ENCODE measurements around the gene SRPRB.

- TF ChIP-seq, protein P1, sequence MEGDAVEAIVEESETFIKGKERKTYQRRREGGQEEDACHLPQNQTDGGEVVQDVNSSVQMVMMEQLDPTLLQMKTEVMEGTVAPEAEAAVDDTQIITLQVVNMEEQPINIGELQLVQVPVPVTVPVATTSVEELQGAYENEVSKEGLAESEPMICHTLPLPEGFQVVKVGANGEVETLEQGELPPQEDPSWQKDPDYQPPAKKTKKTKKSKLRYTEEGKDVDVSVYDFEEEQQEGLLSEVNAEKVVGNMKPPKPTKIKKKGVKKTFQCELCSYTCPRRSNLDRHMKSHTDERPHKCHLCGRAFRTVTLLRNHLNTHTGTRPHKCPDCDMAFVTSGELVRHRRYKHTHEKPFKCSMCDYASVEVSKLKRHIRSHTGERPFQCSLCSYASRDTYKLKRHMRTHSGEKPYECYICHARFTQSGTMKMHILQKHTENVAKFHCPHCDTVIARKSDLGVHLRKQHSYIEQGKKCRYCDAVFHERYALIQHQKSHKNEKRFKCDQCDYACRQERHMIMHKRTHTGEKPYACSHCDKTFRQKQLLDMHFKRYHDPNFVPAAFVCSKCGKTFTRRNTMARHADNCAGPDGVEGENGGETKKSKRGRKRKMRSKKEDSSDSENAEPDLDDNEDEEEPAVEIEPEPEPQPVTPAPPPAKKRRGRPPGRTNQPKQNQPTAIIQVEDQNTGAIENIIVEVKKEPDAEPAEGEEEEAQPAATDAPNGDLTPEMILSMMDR (IDR thresholded peaks at IDR 0.05) = no peak
- no peak for TF ChIP-seq POLR2A (IDR thresholded peaks at IDR 0.05; ENCODE audit: low read length)
- TF ChIP-seq NPAS2 (CRISPR knock-in tag; IDR thresholded peaks at IDR 0.05; ENCODE audit: borderline replicate concordance) = no peak
- TF ChIP-seq CHD2 (IDR thresholded peaks at IDR 0.05; ENCODE audit: low read length, partially characterized antibody) = no peak
- TF ChIP-seq ZC3H11A (IDR thresholded peaks at IDR 0.05) = no peak
- TF ChIP-seq, protein P2, sequence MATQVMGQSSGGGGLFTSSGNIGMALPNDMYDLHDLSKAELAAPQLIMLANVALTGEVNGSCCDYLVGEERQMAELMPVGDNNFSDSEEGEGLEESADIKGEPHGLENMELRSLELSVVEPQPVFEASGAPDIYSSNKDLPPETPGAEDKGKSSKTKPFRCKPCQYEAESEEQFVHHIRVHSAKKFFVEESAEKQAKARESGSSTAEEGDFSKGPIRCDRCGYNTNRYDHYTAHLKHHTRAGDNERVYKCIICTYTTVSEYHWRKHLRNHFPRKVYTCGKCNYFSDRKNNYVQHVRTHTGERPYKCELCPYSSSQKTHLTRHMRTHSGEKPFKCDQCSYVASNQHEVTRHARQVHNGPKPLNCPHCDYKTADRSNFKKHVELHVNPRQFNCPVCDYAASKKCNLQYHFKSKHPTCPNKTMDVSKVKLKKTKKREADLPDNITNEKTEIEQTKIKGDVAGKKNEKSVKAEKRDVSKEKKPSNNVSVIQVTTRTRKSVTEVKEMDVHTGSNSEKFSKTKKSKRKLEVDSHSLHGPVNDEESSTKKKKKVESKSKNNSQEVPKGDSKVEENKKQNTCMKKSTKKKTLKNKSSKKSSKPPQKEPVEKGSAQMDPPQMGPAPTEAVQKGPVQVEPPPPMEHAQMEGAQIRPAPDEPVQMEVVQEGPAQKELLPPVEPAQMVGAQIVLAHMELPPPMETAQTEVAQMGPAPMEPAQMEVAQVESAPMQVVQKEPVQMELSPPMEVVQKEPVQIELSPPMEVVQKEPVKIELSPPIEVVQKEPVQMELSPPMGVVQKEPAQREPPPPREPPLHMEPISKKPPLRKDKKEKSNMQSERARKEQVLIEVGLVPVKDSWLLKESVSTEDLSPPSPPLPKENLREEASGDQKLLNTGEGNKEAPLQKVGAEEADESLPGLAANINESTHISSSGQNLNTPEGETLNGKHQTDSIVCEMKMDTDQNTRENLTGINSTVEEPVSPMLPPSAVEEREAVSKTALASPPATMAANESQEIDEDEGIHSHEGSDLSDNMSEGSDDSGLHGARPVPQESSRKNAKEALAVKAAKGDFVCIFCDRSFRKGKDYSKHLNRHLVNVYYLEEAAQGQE (IDR thresholded peaks at IDR 0.05) = no peak
- no peak for TF ChIP-seq CHD4 (IDR thresholded peaks at IDR 0.05; ENCODE audit: borderline replicate concordance)
- no peak for TF ChIP-seq JUN (IDR thresholded peaks at IDR 0.05)
Observed at GRCh38 chr3:133828576-133829309, 23.1 kb downstream of the SRPRB start.

Measured in A549 (cell line).